GM13976 (cell line): ENCODE results near the gene THADA.

Experiments used
- DNase-seq: peaks from one replicate; pipeline ENCODE4 v3.0.0; 2012; ENCODE audit warnings: low spot score
- in situ Hi-C: fragments of 300-500 bp; cut with MboI; formaldehyde crosslinking; loops from one replicate; pipeline ENCODE4 v1.12.0; 2022; ENCODE audit warnings: low sequenced_read_pairs, mixed read lengths, inconsistent platforms; ENCODE audit not compliant: unreplicated experiment
- TF ChIP-seq, protein P1 (sequence below): IDR thresholded peaks from 2 replicates; pipeline ENCODE4 v1.5.1; 2012; ENCODE audit warnings: borderline replicate concordance, mild to moderate bottlenecking; ENCODE audit not compliant: insufficient read depth; ENCODE audit errors: extremely low read depth, missing control alignments, control extremely low read depth

The THADA gene

DNA sequence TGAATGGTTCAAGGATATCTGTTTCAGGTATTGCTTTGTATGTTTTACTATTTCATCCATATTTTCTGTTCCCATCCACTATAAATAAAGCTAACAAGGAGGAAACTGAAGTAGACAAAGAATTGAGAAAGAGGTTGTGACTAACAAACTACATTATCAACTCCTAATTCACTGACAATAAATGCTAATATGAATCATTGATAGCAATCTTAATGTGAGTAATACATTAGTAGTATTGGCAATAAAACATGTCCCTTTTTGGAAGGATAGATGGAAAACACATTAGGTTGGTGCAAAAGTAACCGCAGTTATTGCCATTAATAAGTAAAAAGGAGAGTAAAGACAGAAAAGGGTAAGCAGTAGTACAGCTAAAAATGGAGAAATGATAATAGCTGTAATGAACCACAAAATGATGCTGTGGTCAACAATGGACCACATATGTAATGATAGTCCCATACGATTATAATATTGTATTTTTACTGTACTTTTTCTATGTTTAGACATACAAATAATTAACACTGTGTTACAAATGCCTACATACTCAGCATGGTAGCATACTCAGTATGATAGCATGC lies 104.7 kb downstream of the THADA start:
- in situ Hi-C loops = no loop called here
- DNase-seq = no peak

DNA sequence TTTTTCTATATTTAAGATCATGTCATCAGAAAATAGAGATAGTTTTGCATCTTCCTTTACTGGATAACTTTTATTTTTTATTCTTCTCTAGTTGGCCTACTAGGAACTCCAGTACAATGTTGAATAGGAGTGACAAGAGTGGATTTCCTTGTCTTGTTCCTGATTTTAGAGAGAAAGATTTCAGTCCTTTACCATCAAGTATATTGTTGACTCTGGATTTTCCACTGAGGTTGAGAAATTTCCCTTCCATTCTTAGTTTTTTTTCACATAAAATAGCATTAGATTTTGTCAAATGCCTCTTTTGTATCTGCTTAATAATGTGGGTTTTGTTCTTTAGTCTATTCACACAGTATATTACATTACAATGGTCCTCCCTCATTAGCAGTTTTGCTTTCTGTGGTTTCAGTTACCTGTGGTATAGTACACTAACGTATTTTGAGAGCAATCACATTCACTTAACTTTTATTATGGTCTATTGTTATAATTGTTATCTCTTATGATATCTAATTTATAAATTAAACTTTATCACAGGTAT lies 105.5 kb downstream of the THADA start:
- DNase-seq = no peak
- in situ Hi-C loops = no loop called here
- TF ChIP-seq, protein P1, sequence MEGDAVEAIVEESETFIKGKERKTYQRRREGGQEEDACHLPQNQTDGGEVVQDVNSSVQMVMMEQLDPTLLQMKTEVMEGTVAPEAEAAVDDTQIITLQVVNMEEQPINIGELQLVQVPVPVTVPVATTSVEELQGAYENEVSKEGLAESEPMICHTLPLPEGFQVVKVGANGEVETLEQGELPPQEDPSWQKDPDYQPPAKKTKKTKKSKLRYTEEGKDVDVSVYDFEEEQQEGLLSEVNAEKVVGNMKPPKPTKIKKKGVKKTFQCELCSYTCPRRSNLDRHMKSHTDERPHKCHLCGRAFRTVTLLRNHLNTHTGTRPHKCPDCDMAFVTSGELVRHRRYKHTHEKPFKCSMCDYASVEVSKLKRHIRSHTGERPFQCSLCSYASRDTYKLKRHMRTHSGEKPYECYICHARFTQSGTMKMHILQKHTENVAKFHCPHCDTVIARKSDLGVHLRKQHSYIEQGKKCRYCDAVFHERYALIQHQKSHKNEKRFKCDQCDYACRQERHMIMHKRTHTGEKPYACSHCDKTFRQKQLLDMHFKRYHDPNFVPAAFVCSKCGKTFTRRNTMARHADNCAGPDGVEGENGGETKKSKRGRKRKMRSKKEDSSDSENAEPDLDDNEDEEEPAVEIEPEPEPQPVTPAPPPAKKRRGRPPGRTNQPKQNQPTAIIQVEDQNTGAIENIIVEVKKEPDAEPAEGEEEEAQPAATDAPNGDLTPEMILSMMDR = no peak

More for the DNA sequence above, 104.7 kb downstream of the THADA start:
- TF ChIP-seq, protein P1 = no peak

DNA sequence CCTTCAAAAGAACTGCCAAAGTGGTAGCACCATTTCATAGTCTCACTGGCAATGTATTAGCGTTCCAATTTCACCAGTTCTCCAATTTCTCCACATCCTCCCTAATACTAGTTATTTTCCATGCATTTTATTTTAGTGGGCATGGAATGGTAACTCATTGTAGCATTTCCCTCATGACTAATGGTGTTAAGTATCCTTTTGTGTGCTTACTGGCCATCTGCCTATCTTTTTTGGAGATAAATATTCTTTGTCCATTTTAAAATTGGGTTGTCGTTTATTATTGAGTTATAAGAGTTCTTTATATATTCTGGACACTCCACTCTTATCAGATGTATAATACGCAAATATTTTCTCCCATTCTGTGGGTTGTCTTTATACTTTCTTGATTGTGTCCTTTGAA lies 107.1 kb downstream of the THADA start:
- DNase-seq = no peak
- in situ Hi-C loops = loop anchor here (10.0 kb wide), 2 partner anchors 364 to 544 kb away; no protein-coding TSS in a partner anchor
- TF ChIP-seq, protein P1 = no peak

DNA sequence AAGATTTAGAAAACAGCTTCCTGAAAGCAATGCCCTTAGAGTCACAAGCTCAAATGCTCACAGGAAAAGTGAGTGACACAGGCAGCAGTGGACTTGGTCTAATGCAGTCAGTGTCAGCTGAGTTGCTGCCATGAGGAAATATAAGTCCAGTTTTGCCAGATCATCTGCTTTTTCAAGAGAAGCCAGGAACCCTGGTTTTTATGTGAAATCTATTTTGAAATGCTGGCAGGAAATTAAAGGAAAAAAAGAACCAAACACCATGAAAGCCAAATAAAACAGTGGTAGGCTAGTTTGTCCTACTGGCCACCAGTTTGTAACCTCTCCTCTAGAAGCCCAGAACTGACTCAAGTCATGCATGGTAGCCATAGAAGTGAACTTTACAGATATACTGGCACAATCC lies 109.2 kb downstream of the THADA start:
- DNase-seq = no peak
- in situ Hi-C loops = loop anchor here (10.0 kb wide), 2 partner anchors 362 to 542 kb away; no protein-coding TSS in a partner anchor
- TF ChIP-seq, protein P1 = no peak

DNA sequence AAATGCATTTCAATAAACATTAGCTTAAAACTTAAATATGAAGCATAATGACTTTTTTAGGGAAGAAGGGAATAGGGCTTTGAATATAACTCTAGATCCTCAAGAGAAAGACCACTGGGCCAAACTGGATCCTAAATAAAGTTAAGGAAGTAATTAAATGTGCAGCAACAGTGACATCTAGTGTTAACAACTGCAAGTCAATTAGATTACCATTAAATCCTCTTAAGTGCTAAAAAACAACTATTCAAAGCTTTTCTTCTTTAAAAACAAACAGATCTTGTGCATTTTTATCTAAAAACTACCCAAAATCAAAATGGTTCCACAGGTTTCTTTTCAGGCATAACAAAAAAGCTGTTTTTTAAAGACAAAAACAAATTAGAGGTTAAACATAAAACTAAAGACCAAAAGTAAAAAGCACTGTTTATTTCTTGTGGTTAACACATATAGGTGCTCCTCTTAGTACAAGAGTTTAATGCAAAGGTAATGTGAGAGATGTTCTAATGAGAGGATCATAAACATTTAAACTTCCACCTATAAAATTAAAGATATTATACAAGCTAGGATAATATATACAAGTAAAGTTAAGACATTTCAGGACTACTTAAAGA lies 111.4 kb downstream of the THADA start:
- DNase-seq = no peak
- in situ Hi-C loops = loop anchor here (5.0 to 10.0 kb wide), 3 partner anchors 257 to 540 kb away; partner anchors contain the start of gene ZFP36L2
- TF ChIP-seq, protein P1 = peak; percentile 44

DNA sequence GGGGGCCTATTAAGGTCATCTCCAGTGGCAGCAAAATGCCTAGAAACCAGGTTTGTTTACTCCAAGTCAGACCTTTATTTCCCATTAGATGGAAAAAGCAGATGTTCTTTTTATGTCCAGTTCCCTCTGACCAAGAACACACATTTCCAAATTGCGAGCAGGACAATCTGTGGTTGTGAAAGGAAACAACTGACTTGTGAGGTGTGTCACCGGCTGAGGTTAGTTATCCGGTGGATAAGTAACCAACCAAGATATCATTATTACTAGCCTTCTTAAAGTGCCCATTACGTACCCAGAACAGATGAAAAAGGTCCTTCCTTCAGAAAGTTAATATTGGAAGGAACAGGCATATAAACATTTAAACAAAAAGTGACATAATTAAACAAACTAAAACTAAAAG lies 112.9 kb downstream of the THADA start:
- DNase-seq = no peak
- in situ Hi-C loops = loop anchor here (5.0 to 10.0 kb wide), 3 partner anchors 256 to 538 kb away; partner anchors contain the start of gene ZFP36L2
- TF ChIP-seq, protein P1 = no peak
